Activated CD8-positive, alpha-beta T cell treated with anti-CD3 and anti-CD28 coated beads for 36 hours (primary cell): ENCODE results near the gene ECI2. TPM values are rescaled to one million over a fixed set of nuclear protein-coding genes. Genes with fewer than 3 reads are reported as not detected.

ENCODE experiments used
- ATAC-seq: fragments of 200-7000 bp; cut with Tn5 transposase; one replicate; pipeline ENCODE4 v1.10.0; 2021; ENCODE audit warnings: mild to moderate bottlenecking, moderate library complexity
- CTCF ChIA-PET: fragments of 350-600 bp; sonication (Branson Sonifier 250); formaldehyde crosslinking; loops from one replicate; lab custom pipeline; 2021; ENCODE audit warnings: antibody characterized with exemption; lab: Charles Lee
- POLR2A ChIA-PET: fragments of 350-600 bp; sonication (Branson Sonifier 250); formaldehyde crosslinking; loops from one replicate; lab custom pipeline; 2021; ENCODE audit warnings: antibody characterized with exemption; lab: Charles Lee
- DNase-seq: peaks from one replicate; pipeline ENCODE4 v3.0.0-alpha.2; 2020
- H3K27ac Mint-ChIP-seq: one replicate; pipeline ENCODE4 v1.8.0; 2021; ENCODE audit warnings: mild to moderate bottlenecking, mixed read lengths
- H3K27me3 Mint-ChIP-seq: one replicate; pipeline ENCODE4 v1.8.0; 2021; ENCODE audit warnings: mixed read lengths
- H3K36me3 Mint-ChIP-seq: one replicate; pipeline ENCODE4 v1.8.0; 2021; ENCODE audit warnings: low read depth, mixed read lengths
- H3K4me1 Mint-ChIP-seq: one replicate; pipeline ENCODE4 v1.8.0; 2021; ENCODE audit warnings: low read depth, mixed read lengths
- H3K4me3 Mint-ChIP-seq: one replicate; pipeline ENCODE4 v1.8.0; 2021; ENCODE audit warnings: mild to moderate bottlenecking, moderate library complexity, mixed read lengths
- H3K9me3 Mint-ChIP-seq: one replicate; pipeline ENCODE4 v1.8.0; 2021; ENCODE audit warnings: mixed read lengths
- intact Hi-C: fragments of 100-400 bp; cut with micrococcal nuclease; formaldehyde crosslinking; loops from one replicate; pipeline ENCODE4 v1.10.0; 2022
- total RNA-seq, 2 experiments: library from RNA; stranded (reverse); gene quantifications; one replicate each; pipeline ENCODE4 v1.2.3, GENCODE V29; 2021
- TF ChIP-seq, protein P1 (sequence below): fragments of 200-600 bp; IDR thresholded peaks from one replicate; pipeline ENCODE4 v1.8.0; 2022; ENCODE audit warnings: antibody characterized with exemption, mild to moderate bottlenecking

The ECI2 gene
- total RNA-seq, 2 experiments from 2014 or later = 58.8 to 59.9 TPM

DNA sequence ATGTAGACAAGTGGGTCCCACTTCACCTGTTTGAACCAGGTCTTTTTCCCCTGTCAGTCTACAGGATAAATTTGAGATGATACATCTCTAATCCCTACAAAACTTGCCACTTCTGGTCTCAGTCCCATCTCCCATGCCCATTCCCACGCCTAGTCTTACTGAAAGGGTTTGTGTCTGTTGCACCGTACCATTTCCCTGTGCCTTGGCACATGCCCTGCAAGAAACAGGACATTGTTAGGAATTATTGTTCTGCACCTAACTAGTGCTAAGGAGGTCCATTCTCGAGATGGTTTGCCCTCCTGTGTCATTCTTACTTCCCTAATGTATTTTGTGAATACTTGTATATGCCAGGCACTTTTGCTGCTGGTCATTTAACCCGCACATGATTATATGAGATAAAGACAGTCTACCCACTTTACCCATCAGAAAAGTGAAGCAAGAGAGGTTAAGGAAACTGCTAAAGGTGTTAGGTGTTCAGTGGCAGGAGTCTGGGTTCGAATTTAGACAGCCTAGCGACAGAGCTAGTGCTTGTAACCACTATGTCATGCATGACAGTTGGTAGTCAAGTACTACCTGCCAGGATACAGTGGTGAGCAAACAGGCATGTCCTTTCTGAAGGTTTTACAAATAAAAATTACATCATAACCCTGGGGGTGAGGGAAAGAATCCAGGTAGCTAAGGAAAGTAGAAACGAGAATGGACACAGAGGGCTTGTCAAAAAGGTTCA is 69.2 kb downstream of the ECI2 start:
- no peaks in the 10 kb centered on the region for H3K27me3 Mint-ChIP-seq
- TF ChIP-seq, protein P1, sequence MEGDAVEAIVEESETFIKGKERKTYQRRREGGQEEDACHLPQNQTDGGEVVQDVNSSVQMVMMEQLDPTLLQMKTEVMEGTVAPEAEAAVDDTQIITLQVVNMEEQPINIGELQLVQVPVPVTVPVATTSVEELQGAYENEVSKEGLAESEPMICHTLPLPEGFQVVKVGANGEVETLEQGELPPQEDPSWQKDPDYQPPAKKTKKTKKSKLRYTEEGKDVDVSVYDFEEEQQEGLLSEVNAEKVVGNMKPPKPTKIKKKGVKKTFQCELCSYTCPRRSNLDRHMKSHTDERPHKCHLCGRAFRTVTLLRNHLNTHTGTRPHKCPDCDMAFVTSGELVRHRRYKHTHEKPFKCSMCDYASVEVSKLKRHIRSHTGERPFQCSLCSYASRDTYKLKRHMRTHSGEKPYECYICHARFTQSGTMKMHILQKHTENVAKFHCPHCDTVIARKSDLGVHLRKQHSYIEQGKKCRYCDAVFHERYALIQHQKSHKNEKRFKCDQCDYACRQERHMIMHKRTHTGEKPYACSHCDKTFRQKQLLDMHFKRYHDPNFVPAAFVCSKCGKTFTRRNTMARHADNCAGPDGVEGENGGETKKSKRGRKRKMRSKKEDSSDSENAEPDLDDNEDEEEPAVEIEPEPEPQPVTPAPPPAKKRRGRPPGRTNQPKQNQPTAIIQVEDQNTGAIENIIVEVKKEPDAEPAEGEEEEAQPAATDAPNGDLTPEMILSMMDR = no peak
- peaks cover 20% of the 10 kb centered on the region for H3K36me3 Mint-ChIP-seq
- DNase-seq (no peak), ATAC-seq (no peak)
- POLR2A ChIA-PET = interaction anchor here (1.1 kb wide), 1 partner anchor 57 kb away, joined by 3 read pairs; no protein-coding TSS in a partner anchor
- no peak overlapping the region for H3K4me3 Mint-ChIP-seq
- intact Hi-C loops = no loop called here
- no peaks in the 10 kb centered on the region for H3K9me3 Mint-ChIP-seq
- H3K27ac Mint-ChIP-seq = no peak overlapping the region
- no peaks in the 10 kb centered on the region for H3K4me1 Mint-ChIP-seq
- CTCF ChIA-PET = interaction anchor here (0.6 to 1.1 kb wide), 2 partner anchors 7 to 27 kb away, joined by 3 read pairs; no protein-coding TSS in a partner anchor

Other genes with a start within 250 kb of the ECI2 start
- gene FAM217A, start 56.4 kb downstream of the ECI2 start, total RNA-seq = not detected